ENCODE measurements around the gene OPTC. TPM values are rescaled to one million over a fixed set of nuclear protein-coding genes. Genes with fewer than 3 reads are reported as not detected.

Gene OPTC
- total RNA-seq, 1 donor from 2014 or later, result not detected

GRCh38 chr1:203534012-203534411, 40.1 kb downstream of the OPTC start:
- DNase-seq (ENCODE audit: low read depth), result no peak

GRCh38 chr1:203534526-203534925, 40.6 kb downstream of the OPTC start:
- peak; percentile 92 for DNase-seq (ENCODE audit: low read depth)

- DNase-seq (ENCODE audit: low read depth), result no peak
These were observed 42.6 kb downstream of the OPTC start for GRCh38 chr1:203536575-203536974.

GRCh38 chr1:203536980-203537455, 43.1 kb downstream of the OPTC start:
- DNase-seq (ENCODE audit: low read depth), result no peak

- no peak for DNase-seq (ENCODE audit: low read depth)
These were observed 44.0 kb downstream of the OPTC start for GRCh38 chr1:203537806-203538464.

- no peak for DNase-seq (ENCODE audit: low read depth)
These were observed 44.8 kb downstream of the OPTC start for GRCh38 chr1:203538726-203539125.

GRCh38 chr1:203539831-203540546, 46.0 kb downstream of the OPTC start:
- no peak for DNase-seq (ENCODE audit: low read depth)

- no peak for DNase-seq (ENCODE audit: low read depth)
These were observed 50.5 kb downstream of the OPTC start for GRCh38 chr1:203544485-203544884.

GRCh38 chr1:203544978-203545816, 51.2 kb downstream of the OPTC start:
- DNase-seq (ENCODE audit: low read depth), result no peak

- no peak for DNase-seq (ENCODE audit: low read depth)
These were observed 52.3 kb downstream of the OPTC start for GRCh38 chr1:203546274-203546673.

GRCh38 chr1:203547147-203547546, 53.2 kb downstream of the OPTC start:
- DNase-seq (ENCODE audit: low read depth), result no peak

GRCh38 chr1:203547771-203548421, 53.9 kb downstream of the OPTC start:
- no peak for DNase-seq (ENCODE audit: low read depth)

- DNase-seq (ENCODE audit: low read depth), result no peak
These were observed 54.9 kb downstream of the OPTC start for GRCh38 chr1:203548892-203549291.

- DNase-seq (ENCODE audit: low read depth), result no peak
These were observed 55.4 kb downstream of the OPTC start for GRCh38 chr1:203549309-203549708.

- no peak for DNase-seq (ENCODE audit: low read depth)
These were observed 56.9 kb downstream of the OPTC start for GRCh38 chr1:203550846-203551245.

GRCh38 chr1:203551550-203551949, 57.6 kb downstream of the OPTC start:
- DNase-seq (ENCODE audit: low read depth), result no peak

GRCh38 chr1:203553496-203553895, 59.5 kb downstream of the OPTC start:
- DNase-seq (ENCODE audit: low read depth), result no peak

- DNase-seq (ENCODE audit: low read depth), result no peak
These were observed 60.1 kb downstream of the OPTC start for GRCh38 chr1:203554071-203554470.

- DNase-seq (ENCODE audit: low read depth), result no peak
These were observed 61.1 kb downstream of the OPTC start for GRCh38 chr1:203555076-203555475.

- DNase-seq (ENCODE audit: low read depth), result no peak
These were observed 61.6 kb downstream of the OPTC start for GRCh38 chr1:203555511-203556046.

Measured in myocyte (in vitro differentiated cells).